HepG2 (cell line): ENCODE results near the gene TMEM231. TPM values are rescaled to one million over a fixed set of nuclear protein-coding genes. Genes with fewer than 3 reads are reported as not detected.

Experiments
- CEBPB ChIP-seq: IDR thresholded peaks from 2 replicates; pipeline ENCODE4 v1.6.1; 2011; ENCODE audit warnings: low read depth, low read length, improper control_type of control experiment, borderline replicate concordance
- CENPBD1 ChIP-seq: sonication (generic); formaldehyde crosslinking; IDR thresholded peaks from 2 replicates; pipeline ENCODE4 v1.8.0; 2022; ENCODE audit warnings: missing genetic modification reagents, low read depth, mild to moderate bottlenecking, borderline replicate concordance
- CERS6 ChIP-seq: sonication (generic); formaldehyde crosslinking; IDR thresholded peaks from 2 replicates; pipeline ENCODE4 v1.5.0; 2020; ENCODE audit warnings: missing genetic modification reagents
- KLF11 ChIP-seq: IDR thresholded peaks from 2 replicates; pipeline ENCODE4 v1.6.1; 2016; ENCODE audit warnings: missing compliant biosample characterization
- NR2F2 ChIP-seq: IDR thresholded peaks from 2 replicates; pipeline ENCODE4 v1.6.1; 2012; ENCODE audit warnings: low read depth, inconsistent platforms, borderline replicate concordance
- PCBP1 ChIP-seq: fragments of 200-400 bp; formaldehyde crosslinking; IDR thresholded peaks from 2 replicates; pipeline ENCODE4 v1.6.1; 2017; ENCODE audit warnings: mild to moderate bottlenecking, low read depth, low read length, borderline replicate concordance
- SMARCE1 ChIP-seq: fragments of 450-650 bp; IDR thresholded peaks from 2 replicates; pipeline ENCODE4 v1.6.1; 2017; ENCODE audit warnings: borderline replicate concordance
- TOPORS ChIP-seq: sonication (generic); formaldehyde crosslinking; IDR thresholded peaks from 2 replicates; pipeline ENCODE4 v1.8.0; 2023; ENCODE audit warnings: mild to moderate bottlenecking, missing genetic modification reagents
- ZMYM4 ChIP-seq: sonication (generic); formaldehyde crosslinking; IDR thresholded peaks from 2 replicates; pipeline ENCODE4 v1.8.1; 2023; ENCODE audit warnings: mild to moderate bottlenecking, missing genetic modification reagents
- ZNF605 ChIP-seq: sonication (generic); formaldehyde crosslinking; IDR thresholded peaks from 2 replicates; pipeline ENCODE4 v1.8.0; 2022; ENCODE audit warnings: mild to moderate bottlenecking, missing genetic modification reagents
- ZNF747 ChIP-seq: sonication (generic); formaldehyde crosslinking; IDR thresholded peaks from 2 replicates; pipeline ENCODE4 v1.8.1; 2023; ENCODE audit warnings: missing genetic modification reagents, mild to moderate bottlenecking, borderline replicate concordance
- polyA plus RNA-seq, 8 experiments: library from polyadenylated mRNA; depleted of rRNA in 3 of 8; stranded (reverse) in 7 of 8; unstranded in 1 of 8; fragments of >200 nt; fragmentation: Illumina TruSeq in 4 of 8; extraction: Trizol in 4 of 8; gene quantifications; 2 replicates each; pipeline versions ENCODE4 v1.2.1 to v1.2.3, GENCODE V29; 2011 to 2016; ENCODE audit warnings: low read depth in 4 of 8, missing spikeins in 1 of 8, mixed read lengths in 1 of 8; ENCODE audit not compliant: insufficient read depth in 1 of 8
- total RNA-seq, 5 experiments: library from RNA; depleted of rRNA; stranded (reverse); fragments of >200 nt; fragmentation: Illumina TruSeq; extraction: Trizol; gene quantifications; 2 replicates each; pipeline ENCODE4 v1.2.3, GENCODE V29; 2016; ENCODE audit warnings: low read depth in 1 of 5
- TF ChIP-seq, protein P1 (sequence below), 2 experiments: sonication (generic) in 1 of 2; formaldehyde crosslinking in 1 of 2; IDR thresholded peaks; 2 replicates each; pipeline versions ENCODE4 v1.6.1 to v1.9.0; 2014 to 2022; ENCODE audit warnings: antibody characterized with exemption in 1 of 2, borderline replicate concordance in 1 of 2, inconsistent platforms in 1 of 2, low read depth in 1 of 2, missing genetic modification reagents in 1 of 2
- TF ChIP-seq, protein P2 (sequence below): IDR thresholded peaks from 2 replicates; pipeline ENCODE4 v1.6.1; 2016; ENCODE audit warnings: low read depth, borderline replicate concordance
- TF ChIP-seq, protein P3 (sequence below): sonication (generic); formaldehyde crosslinking; IDR thresholded peaks from 2 replicates; pipeline ENCODE4 v1.5.1; 2020; ENCODE audit warnings: mild to moderate bottlenecking, missing genetic modification reagents, borderline replicate concordance

TMEM231 gene
- total and polyA plus RNA-seq, 2 of the 13 experiments (the other 11 are each of a cell fraction or from before 2014, with no cell fraction given): 3.5 to 7.4 TPM

- TF ChIP-seq CEBPB: no peak
- no peak for TF ChIP-seq SMARCE1
- no peak; the same call in 1 of the 2 replicates for TF ChIP-seq CENPBD1 (CRISPR knock-in tag)
- TF ChIP-seq, protein P1, sequence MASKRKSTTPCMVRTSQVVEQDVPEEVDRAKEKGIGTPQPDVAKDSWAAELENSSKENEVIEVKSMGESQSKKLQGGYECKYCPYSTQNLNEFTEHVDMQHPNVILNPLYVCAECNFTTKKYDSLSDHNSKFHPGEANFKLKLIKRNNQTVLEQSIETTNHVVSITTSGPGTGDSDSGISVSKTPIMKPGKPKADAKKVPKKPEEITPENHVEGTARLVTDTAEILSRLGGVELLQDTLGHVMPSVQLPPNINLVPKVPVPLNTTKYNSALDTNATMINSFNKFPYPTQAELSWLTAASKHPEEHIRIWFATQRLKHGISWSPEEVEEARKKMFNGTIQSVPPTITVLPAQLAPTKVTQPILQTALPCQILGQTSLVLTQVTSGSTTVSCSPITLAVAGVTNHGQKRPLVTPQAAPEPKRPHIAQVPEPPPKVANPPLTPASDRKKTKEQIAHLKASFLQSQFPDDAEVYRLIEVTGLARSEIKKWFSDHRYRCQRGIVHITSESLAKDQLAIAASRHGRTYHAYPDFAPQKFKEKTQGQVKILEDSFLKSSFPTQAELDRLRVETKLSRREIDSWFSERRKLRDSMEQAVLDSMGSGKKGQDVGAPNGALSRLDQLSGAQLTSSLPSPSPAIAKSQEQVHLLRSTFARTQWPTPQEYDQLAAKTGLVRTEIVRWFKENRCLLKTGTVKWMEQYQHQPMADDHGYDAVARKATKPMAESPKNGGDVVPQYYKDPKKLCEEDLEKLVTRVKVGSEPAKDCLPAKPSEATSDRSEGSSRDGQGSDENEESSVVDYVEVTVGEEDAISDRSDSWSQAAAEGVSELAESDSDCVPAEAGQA (IDR thresholded peaks at IDR 0.05; ENCODE audit: low read depth): no peak
- TF ChIP-seq, protein P1 (CRISPR knock-in tag; IDR thresholded peaks at IDR 0.05; ENCODE audit: borderline replicate concordance): no peak
- TF ChIP-seq, protein P2, sequence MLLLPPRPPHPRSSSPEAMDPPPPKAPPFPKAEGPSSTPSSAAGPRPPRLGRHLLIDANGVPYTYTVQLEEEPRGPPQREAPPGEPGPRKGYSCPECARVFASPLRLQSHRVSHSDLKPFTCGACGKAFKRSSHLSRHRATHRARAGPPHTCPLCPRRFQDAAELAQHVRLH (CRISPR knock-in tag): peak; percentile 42; the same call in 1 of the 2 replicates
- no peak for TF ChIP-seq KLF11 (CRISPR knock-in tag)
- TF ChIP-seq PCBP1: no peak
- TF ChIP-seq CERS6 (CRISPR knock-in tag): peak; percentile 31; the same call in 1 of the 2 replicates
- TF ChIP-seq ZMYM4: peak; percentile 78; the same call in 1 of the 2 replicates
- TF ChIP-seq, protein P3, sequence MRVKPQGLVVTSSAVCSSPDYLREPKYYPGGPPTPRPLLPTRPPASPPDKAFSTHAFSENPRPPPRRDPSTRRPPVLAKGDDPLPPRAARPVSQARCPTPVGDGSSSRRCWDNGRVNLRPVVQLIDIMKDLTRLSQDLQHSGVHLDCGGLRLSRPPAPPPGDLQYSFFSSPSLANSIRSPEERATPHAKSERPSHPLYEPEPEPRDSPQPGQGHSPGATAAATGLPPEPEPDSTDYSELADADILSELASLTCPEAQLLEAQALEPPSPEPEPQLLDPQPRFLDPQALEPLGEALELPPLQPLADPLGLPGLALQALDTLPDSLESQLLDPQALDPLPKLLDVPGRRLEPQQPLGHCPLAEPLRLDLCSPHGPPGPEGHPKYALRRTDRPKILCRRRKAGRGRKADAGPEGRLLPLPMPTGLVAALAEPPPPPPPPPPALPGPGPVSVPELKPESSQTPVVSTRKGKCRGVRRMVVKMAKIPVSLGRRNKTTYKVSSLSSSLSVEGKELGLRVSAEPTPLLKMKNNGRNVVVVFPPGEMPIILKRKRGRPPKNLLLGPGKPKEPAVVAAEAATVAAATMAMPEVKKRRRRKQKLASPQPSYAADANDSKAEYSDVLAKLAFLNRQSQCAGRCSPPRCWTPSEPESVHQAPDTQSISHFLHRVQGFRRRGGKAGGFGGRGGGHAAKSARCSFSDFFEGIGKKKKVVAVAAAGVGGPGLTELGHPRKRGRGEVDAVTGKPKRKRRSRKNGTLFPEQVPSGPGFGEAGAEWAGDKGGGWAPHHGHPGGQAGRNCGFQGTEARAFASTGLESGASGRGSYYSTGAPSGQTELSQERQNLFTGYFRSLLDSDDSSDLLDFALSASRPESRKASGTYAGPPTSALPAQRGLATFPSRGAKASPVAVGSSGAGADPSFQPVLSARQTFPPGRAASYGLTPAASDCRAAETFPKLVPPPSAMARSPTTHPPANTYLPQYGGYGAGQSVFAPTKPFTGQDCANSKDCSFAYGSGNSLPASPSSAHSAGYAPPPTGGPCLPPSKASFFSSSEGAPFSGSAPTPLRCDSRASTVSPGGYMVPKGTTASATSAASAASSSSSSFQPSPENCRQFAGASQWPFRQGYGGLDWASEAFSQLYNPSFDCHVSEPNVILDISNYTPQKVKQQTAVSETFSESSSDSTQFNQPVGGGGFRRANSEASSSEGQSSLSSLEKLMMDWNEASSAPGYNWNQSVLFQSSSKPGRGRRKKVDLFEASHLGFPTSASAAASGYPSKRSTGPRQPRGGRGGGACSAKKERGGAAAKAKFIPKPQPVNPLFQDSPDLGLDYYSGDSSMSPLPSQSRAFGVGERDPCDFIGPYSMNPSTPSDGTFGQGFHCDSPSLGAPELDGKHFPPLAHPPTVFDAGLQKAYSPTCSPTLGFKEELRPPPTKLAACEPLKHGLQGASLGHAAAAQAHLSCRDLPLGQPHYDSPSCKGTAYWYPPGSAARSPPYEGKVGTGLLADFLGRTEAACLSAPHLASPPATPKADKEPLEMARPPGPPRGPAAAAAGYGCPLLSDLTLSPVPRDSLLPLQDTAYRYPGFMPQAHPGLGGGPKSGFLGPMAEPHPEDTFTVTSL (CRISPR knock-in tag): peak; percentile 62; the same call in 1 of the 2 replicates
- TF ChIP-seq TOPORS: 0 out of 2 replicates have a peak, but pooled peaks have one; percentile 48
- TF ChIP-seq ZNF747: peak; percentile 86; the same call in 1 of the 2 replicates
- no peak for TF ChIP-seq NR2F2
- TF ChIP-seq ZNF605: peak; percentile 65; the same call in 1 of the 2 replicates
Measured at GRCh38 chr16:75555707-75556430, at the start of gene TMEM231 (continued).
